ENCODE data around the gene UBXN2A.
"Not testable (repeated sequence)": the region's sequence is repeated elsewhere in the genome, so short reads cannot be mapped to it uniquely, and the experiment has no call there.

UBXN2A gene

DNA sequence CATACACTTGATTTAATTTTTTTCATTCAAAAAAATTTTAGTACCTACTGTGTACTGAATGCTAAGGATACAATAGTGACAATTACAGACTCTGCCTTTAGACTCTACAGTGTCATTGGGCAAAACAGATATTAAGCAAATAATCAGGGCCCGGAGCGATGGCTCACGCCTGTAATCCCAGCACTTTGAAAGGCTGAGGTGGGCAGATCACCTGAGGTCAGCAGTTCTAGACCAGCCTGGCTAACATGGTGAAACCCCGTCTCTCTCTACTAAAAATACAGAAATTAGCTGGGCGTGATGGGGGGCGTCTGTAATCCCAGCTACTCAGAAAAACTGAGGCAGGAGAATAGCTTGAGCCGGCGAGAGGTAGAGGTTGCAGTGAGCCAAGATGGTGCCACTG is 1.4 kb downstream of the UBXN2A start:
- peak overlapping the region; percentile 82 for H3K4me3 ChIP-seq (ENCODE audit: low read depth, low read length)

DNA sequence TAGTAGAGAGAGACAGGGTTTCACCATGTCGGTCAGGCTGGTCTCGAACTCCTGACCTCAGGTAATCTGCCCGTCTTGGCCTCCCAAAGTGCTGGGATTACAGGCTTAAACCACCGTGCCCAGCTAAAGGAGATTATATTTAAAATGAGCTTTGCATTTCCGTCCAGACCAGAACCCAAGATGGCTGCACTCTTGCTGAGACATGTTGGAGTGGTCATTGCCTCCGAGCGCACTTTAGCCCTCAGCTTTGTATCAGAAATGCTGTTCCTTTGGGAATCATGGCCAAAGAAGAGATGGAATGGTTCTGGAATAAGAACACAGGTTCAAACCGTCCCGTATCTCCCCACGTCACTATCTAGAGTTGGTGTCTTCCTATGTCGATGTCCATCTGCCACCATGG is 3.4 kb downstream of the UBXN2A start:
- no peak overlapping the region for H3K4me3 ChIP-seq (ENCODE audit: low read depth, low read length)
- no peak for DNase-seq (ENCODE audit: low read depth)
- TF ChIP-seq, protein P1, sequence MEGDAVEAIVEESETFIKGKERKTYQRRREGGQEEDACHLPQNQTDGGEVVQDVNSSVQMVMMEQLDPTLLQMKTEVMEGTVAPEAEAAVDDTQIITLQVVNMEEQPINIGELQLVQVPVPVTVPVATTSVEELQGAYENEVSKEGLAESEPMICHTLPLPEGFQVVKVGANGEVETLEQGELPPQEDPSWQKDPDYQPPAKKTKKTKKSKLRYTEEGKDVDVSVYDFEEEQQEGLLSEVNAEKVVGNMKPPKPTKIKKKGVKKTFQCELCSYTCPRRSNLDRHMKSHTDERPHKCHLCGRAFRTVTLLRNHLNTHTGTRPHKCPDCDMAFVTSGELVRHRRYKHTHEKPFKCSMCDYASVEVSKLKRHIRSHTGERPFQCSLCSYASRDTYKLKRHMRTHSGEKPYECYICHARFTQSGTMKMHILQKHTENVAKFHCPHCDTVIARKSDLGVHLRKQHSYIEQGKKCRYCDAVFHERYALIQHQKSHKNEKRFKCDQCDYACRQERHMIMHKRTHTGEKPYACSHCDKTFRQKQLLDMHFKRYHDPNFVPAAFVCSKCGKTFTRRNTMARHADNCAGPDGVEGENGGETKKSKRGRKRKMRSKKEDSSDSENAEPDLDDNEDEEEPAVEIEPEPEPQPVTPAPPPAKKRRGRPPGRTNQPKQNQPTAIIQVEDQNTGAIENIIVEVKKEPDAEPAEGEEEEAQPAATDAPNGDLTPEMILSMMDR (conservative IDR thresholded peaks at IDR 0.05; ENCODE audit: low read depth, low read length): no peak

More for the DNA sequence above, 1.4 kb downstream of the UBXN2A start:
- no peak for DNase-seq (ENCODE audit: low read depth)
- TF ChIP-seq, protein P1 (conservative IDR thresholded peaks at IDR 0.05; ENCODE audit: low read depth, low read length): no peak

DNA sequence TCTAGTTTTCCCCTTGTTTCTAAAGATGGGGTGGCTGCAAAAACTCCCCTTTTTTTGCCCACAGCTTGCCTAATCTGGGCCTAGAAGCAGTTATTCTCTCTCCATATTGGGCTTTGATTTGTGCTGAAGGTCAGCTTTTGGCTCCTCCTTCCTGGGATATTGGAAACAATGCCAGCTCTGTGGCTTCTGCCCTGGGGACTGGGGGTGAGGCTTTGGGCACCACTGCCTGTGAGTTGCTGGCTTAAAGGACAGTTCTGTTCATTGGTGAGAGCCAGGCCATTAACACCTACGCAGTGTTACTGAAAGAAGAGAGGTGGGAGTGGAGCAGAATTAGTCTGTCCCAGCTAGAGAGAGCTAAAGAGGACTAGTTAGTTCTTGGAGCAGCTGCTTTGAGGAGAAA is 4.3 kb downstream of the UBXN2A start:
- H3K4me3 ChIP-seq (ENCODE audit: low read depth, low read length): no peak overlapping the region
- TF ChIP-seq, protein P1 (conservative IDR thresholded peaks at IDR 0.05; ENCODE audit: low read depth, low read length): no peak
- no peak for DNase-seq (ENCODE audit: low read depth)

DNA sequence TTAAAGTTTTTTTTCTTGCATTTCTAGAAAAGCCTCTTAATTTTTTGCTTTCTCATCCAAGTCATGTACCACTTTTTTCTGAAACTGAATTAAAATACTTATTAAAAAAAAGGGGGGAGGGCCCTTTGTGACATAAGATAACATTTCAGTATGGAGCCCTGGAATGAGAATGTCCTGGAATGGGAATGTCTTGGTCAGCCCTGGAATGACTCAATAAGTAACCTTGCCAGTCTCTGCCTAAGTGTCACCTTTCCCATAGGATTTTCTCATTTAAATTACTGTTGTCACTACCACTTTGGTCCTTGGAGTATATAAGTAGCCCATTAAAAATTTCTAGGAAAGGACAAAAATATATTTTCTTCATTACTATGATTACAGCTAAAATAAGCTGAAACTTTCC is 4.7 kb downstream of the UBXN2A start:
- TF ChIP-seq, protein P1 (conservative IDR thresholded peaks at IDR 0.05; ENCODE audit: low read depth, low read length): no peak
- no peak overlapping the region for H3K4me3 ChIP-seq (ENCODE audit: low read depth, low read length)
- no peak for DNase-seq (ENCODE audit: low read depth)

DNA sequence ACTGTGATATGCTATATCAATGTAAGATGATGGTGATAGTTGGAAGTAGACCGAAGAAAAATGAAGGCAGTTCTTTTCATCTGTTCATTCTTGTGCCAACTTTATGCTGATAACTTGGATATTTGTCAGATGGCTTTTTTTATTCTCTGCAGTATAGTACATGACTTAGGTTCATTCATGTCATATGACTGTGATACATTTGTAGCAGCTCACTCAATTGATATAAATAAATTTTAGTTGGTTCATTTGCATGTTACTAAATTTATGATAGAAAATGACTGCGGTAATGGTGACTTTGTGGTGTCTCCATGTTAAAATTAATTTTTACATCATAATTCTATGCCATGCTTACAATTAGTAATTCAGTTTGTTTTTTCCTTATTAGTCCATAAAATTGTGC is 7.1 kb downstream of the UBXN2A start:
- TF ChIP-seq, protein P1 (conservative IDR thresholded peaks at IDR 0.05; ENCODE audit: low read depth, low read length): no peak
- H3K4me3 ChIP-seq (ENCODE audit: low read depth, low read length): no peak overlapping the region
- DNase-seq (ENCODE audit: low read depth): no peak

DNA sequence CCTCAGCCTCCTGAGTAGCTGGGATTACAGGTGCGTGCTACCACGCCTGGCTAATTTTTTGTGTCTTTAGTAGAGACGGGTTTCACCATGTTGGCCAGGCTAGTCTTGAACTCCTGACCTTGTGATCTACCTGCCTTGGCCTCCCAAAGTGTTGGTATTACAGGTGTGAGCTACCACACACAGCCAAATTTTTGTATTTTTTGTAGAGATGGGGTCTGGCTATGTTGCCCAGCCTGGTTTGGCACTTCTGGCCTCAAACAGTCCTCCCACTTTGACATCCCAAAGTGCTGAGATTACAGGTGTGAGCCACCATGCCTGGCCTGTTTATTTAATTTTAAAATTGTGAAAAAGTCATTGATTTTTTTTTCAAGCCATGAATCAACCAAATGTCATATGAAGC is 12.3 kb downstream of the UBXN2A start:
- DNase-seq (ENCODE audit: low read depth); H3K4me3 ChIP-seq (ENCODE audit: low read depth, low read length): not testable (repeated sequence)

DNA sequence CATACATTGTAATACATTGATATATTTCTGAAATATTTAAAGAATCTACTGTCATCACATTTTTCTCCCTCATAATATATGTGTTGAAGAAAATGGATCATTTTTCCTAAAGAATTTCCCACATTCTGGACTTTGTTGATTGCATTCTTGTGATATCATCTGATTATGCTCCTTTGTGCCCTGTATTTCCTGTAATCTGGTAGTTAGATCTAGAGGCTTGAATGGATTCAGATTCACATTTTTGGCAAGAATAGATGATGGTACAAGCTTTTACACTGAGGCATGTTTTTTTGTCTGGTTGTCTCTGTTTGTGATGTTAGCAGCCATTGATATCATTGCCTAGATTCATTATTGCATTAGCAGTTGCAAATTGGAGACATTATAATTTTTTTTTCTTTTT is 13.4 kb downstream of the UBXN2A start:
- TF ChIP-seq, protein P1 (conservative IDR thresholded peaks at IDR 0.05; ENCODE audit: low read depth, low read length): no peak
- DNase-seq (ENCODE audit: low read depth): no peak
- no peak overlapping the region for H3K4me3 ChIP-seq (ENCODE audit: low read depth, low read length)
